Natural killer cell (primary cell): ENCODE measurements around the gene UNC79. TPM values are rescaled to one million over a fixed set of nuclear protein-coding genes. Genes with fewer than 3 reads are reported as not detected.

Source experiments
- ATAC-seq, 3 donors: fragments of 150-1000 bp in 2 of 3; fragments of 200-7000 bp in 1 of 3; cut with Tn5 transposase; 1 replicate in 1 of 3; 2 replicates in 2 of 3; pipeline ENCODE4 v1.10.0; 2021; ENCODE audit warnings: mild to moderate bottlenecking in 2 of 3, moderate library complexity in 2 of 3
- DNase-seq, 2 donors: peaks; one replicate each; pipeline versions ENCODE4 v3.0.0 to v3.0.0-alpha.2; 2013 to 2021; ENCODE audit warnings: mixed read lengths in 1 of 2
- H3K27ac ChIP-seq: one replicate; pipeline ENCODE4 v1.5.1; 2013; ENCODE audit warnings: mild to moderate bottlenecking, low read length
- H3K27me3 ChIP-seq: one replicate; pipeline ENCODE4 v1.6.1; 2013; ENCODE audit warnings: low read length; ENCODE audit not compliant: control insufficient read depth, insufficient read depth
- H3K36me3 ChIP-seq: one replicate; pipeline ENCODE4 v1.6.1; 2013; ENCODE audit warnings: low read length; ENCODE audit not compliant: control insufficient read depth, insufficient read depth
- H3K4me1 ChIP-seq: one replicate; pipeline ENCODE4 v1.6.1; 2013; ENCODE audit warnings: low read length; ENCODE audit not compliant: control insufficient read depth, insufficient read depth
- H3K4me3 ChIP-seq: one replicate; pipeline ENCODE4 v1.5.1; 2013; ENCODE audit warnings: low read length
- H3K9me3 ChIP-seq: one replicate; pipeline ENCODE4 v1.6.1; 2013; ENCODE audit warnings: low read length; ENCODE audit not compliant: control insufficient read depth, insufficient read depth
- H3K27ac Mint-ChIP-seq, 2 donors: one replicate each; pipeline ENCODE4 v1.8.0; 2022; ENCODE audit warnings: mild to moderate bottlenecking in 2 of 2, mixed read lengths in 2 of 2, moderate library complexity in 1 of 2
- H3K27me3 Mint-ChIP-seq, 2 donors: one replicate each; pipeline ENCODE4 v1.8.0; 2022; ENCODE audit warnings: low read depth in 2 of 2, mixed read lengths in 2 of 2
- H3K36me3 Mint-ChIP-seq: one replicate; pipeline ENCODE4 v1.8.0; 2022; ENCODE audit warnings: mixed read lengths
- H3K4me1 Mint-ChIP-seq, 2 donors: one replicate each; pipeline ENCODE4 v1.8.0; 2022; ENCODE audit warnings: mixed read lengths in 2 of 2
- H3K4me3 Mint-ChIP-seq: one replicate; pipeline ENCODE4 v1.8.0; 2022; ENCODE audit warnings: mild to moderate bottlenecking, moderate library complexity, mixed read lengths
- H3K9me3 Mint-ChIP-seq, 2 donors: one replicate each; pipeline ENCODE4 v1.8.0; 2022; ENCODE audit warnings: mixed read lengths in 2 of 2
- WGBS: methylation state at CpG from one replicate; pipeline ENCODE4 v1.1.7; 2013; ENCODE audit warnings: missing lambda C conversion rate; ENCODE audit not compliant: insufficient coverage; 5-methylcytosine and 5-hydroxymethylcytosine counted together
- intact Hi-C: fragments of 100-400 bp; cut with micrococcal nuclease; formaldehyde crosslinking; loops from one replicate; pipeline ENCODE4 v1.14.2; 2022
- total RNA-seq, 4 donors: library from RNA; stranded (reverse); fragments of 120-200 nt in 1 of 4; gene quantifications; one replicate each; pipeline versions ENCODE4 v1.2.3 to v1.2.4, GENCODE V29; 2013 to 2022
- TF ChIP-seq, protein P1 (sequence below): fragments of 200-600 bp; IDR thresholded peaks from one replicate; pipeline ENCODE4 v1.8.0; 2022; ENCODE audit warnings: antibody characterized with exemption

The UNC79 gene
- total RNA-seq, 3 donors from 2014 or later (not counting 1 experiment from before 2014, with no cell fraction given) = 0.05 TPM; not detected in 1

DNA sequence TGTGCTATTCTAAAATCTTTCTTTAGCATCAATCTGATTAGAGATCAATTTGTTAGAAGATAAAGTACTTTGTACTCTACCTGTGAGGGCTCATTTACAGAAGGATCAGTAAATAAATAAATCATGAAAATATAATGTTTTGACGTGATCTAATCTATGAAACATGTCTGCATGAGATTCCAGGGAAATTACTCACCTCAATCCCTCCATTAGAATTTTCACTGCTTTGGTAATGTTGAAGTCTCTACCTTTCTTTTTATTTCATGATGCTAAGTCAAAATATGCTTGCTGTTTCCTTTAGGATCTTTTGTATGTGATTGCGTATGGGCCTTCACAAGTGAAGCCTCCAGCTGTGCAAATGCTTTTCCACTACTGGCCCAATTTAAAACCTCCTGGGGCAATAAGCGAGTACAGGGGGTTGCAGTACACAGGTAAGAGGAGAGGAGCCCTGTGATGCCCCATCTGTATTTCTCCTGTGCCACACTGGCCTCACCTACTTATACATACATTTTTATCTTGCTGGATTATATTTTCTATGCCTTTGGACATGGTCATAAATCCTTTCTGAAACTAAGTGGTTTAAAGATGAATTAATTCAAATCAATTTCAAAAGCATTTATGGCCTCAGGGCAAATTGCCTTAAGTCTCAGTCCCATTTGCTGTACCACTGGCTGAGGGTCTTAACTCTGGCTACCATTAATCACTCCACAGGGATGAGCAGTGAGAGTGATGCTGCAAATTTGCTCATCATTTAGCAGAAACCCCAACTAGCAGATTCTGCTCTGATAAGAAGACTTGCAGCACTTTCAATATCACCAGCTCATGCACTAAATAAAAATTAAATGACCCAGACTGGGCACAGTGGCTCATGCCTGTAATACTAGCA lies 66.4 kb downstream of the UNC79 start:
- Histone ChIP-seq H3K27ac (no peak overlapping the region), H3K27me3 (peaks cover 5% of the 10 kb centered on the region), H3K4me3 (no peak overlapping the region), H3K4me1 (no peaks in the 10 kb centered on the region), H3K9me3 (peaks cover 3% of the 10 kb centered on the region), H3K36me3 (no peaks in the 10 kb centered on the region)
- TF ChIP-seq, protein P1, sequence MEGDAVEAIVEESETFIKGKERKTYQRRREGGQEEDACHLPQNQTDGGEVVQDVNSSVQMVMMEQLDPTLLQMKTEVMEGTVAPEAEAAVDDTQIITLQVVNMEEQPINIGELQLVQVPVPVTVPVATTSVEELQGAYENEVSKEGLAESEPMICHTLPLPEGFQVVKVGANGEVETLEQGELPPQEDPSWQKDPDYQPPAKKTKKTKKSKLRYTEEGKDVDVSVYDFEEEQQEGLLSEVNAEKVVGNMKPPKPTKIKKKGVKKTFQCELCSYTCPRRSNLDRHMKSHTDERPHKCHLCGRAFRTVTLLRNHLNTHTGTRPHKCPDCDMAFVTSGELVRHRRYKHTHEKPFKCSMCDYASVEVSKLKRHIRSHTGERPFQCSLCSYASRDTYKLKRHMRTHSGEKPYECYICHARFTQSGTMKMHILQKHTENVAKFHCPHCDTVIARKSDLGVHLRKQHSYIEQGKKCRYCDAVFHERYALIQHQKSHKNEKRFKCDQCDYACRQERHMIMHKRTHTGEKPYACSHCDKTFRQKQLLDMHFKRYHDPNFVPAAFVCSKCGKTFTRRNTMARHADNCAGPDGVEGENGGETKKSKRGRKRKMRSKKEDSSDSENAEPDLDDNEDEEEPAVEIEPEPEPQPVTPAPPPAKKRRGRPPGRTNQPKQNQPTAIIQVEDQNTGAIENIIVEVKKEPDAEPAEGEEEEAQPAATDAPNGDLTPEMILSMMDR = no peak
- H3K9me3 Mint-ChIP-seq = no peaks in the 10 kb centered on the region
- no peak overlapping the region for H3K27ac Mint-ChIP-seq
- H3K27me3 Mint-ChIP-seq = peaks cover 0 to 6% of the 10 kb centered on the region in 2 donors
- WGBS = 80% methylated on average over 1 of the region's 3 CpGs
- intact Hi-C loops = no loop called here
- H3K4me1 Mint-ChIP-seq = no peaks in the 10 kb centered on the region
- DNase-seq (no peak), ATAC-seq (no peak)
- H3K36me3 Mint-ChIP-seq = no peaks in the 10 kb centered on the region
- H3K4me3 Mint-ChIP-seq = no peak overlapping the region

DNA sequence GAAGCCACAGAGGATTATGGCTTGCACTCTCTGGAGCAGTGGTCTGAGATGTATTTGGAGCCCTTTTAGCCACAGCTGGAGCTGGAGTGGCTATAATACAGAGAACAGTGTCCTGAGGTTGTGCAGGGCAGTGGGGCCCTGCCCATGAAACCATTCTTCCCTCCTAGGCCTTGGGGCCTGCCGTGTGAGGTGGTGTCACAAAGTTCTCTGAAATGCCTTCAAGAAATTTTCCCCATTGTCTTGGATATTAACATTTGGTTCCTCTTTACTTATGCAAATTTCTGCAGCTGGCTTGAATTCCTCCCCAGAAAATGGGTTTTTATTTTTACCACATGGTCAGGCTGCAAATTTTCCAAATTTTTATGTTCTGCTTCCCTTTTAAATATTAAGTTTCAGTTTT lies 79.3 kb downstream of the UNC79 start:
- TF ChIP-seq, protein P1 = no peak
- 70% methylated on average over 1 of the region's 1 CpG for WGBS

DNA sequence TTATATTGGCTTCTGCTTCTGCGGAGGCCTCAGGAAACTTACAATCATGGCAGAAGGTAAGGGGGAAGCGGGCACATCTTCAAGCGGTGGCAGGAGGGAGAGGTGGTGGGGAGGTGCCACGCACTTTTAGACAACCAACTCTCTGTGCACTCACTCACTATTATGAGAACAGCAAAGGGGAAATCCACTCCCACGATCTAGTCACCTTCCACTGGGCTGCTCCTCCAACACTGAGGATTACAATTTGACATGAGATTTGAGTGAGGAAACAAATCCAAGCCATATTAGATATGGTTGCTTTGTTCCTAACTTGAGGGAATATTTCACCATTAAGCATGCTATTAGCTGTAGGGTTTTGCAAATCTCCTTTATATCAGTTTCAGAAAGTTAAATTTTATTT lies 80.3 kb downstream of the UNC79 start:
- TF ChIP-seq, protein P1 = no peak
- peaks cover 13 to 36% of the 10 kb centered on the region in 2 donors for H3K27me3 Mint-ChIP-seq
- Histone ChIP-seq H3K4me3 (no peak overlapping the region), H3K9me3 (no peaks in the 10 kb centered on the region), H3K27me3 (no peaks in the 10 kb centered on the region), H3K4me1 (no peaks in the 10 kb centered on the region), H3K36me3 (no peaks in the 10 kb centered on the region), H3K27ac (no peak overlapping the region)
- H3K4me3 Mint-ChIP-seq = no peak overlapping the region
- no peak overlapping the region for H3K27ac Mint-ChIP-seq
- intact Hi-C loops = no loop called here
- ATAC-seq = no peak
- H3K36me3 Mint-ChIP-seq = no peaks in the 10 kb centered on the region
- no peaks in the 10 kb centered on the region for H3K9me3 Mint-ChIP-seq
- 77% methylated on average over 3 of the region's 5 CpGs for WGBS
- no peaks in the 10 kb centered on the region for H3K4me1 Mint-ChIP-seq
- no peak for DNase-seq

More for the DNA sequence above, 79.3 kb downstream of the UNC79 start:
- Histone ChIP-seq H3K27ac (no peak overlapping the region), H3K9me3 (no peaks in the 10 kb centered on the region), H3K27me3 (no peaks in the 10 kb centered on the region), H3K4me3 (no peak overlapping the region), H3K4me1 (no peaks in the 10 kb centered on the region), H3K36me3 (no peaks in the 10 kb centered on the region)
- H3K9me3 Mint-ChIP-seq = no peaks in the 10 kb centered on the region
- H3K36me3 Mint-ChIP-seq = no peaks in the 10 kb centered on the region
- no peak for ATAC-seq
- no peak for DNase-seq
- intact Hi-C loops = no loop called here
- no peak overlapping the region for H3K27ac Mint-ChIP-seq
- H3K4me1 Mint-ChIP-seq = no peaks in the 10 kb centered on the region
- no peak overlapping the region for H3K4me3 Mint-ChIP-seq
- H3K27me3 Mint-ChIP-seq = peaks cover 16 to 39% of the 10 kb centered on the region in 2 donors
